Kidney (tissue), 14 donors: ENCODE measurements around the gene SAMD4A. TPM values are rescaled to one million over a fixed set of nuclear protein-coding genes. Genes with fewer than 3 reads are reported as not detected.

Experiments
- DNase-seq, 5 donors: peaks; one replicate each; pipeline ENCODE4 v3.0.0-alpha.2; 2013 to 2020
- FAIRE-seq: peaks from 2 replicates; lab custom pipeline; 2012; peaks lifted over from hg19 to GRCh38; lab: Jason Lieb, UNC
- H3K27ac ChIP-seq, 2 donors: one replicate each; pipeline ENCODE4 v1.7.0; 2013; ENCODE audit warnings: low read depth in 2 of 2, low read length in 2 of 2, inconsistent platforms in 1 of 2
- H3K27me3 ChIP-seq: one replicate; pipeline ENCODE4 v1.7.1; 2013; ENCODE audit warnings: low read length, inconsistent platforms; ENCODE audit not compliant: control insufficient read depth, insufficient read depth
- H3K36me3 ChIP-seq, 3 donors: one replicate each; pipeline versions ENCODE4 v1.7.0 to v1.7.1; 2013; ENCODE audit warnings: low read length in 3 of 3, control low read depth in 1 of 3, inconsistent platforms in 1 of 3; ENCODE audit not compliant: insufficient read depth in 3 of 3, control insufficient read depth in 2 of 3
- H3K4me1 ChIP-seq, 3 donors: one replicate each; pipeline versions ENCODE4 v1.7.0 to v1.7.1; 2013; ENCODE audit warnings: low read length in 3 of 3, inconsistent platforms in 1 of 3, low read depth in 1 of 3; ENCODE audit not compliant: control insufficient read depth in 2 of 3, insufficient read depth in 2 of 3
- H3K4me3 ChIP-seq, 3 donors: one replicate each; pipeline versions ENCODE4 v1.7.0 to v1.8.1; 2013; ENCODE audit warnings: low read length in 3 of 3, control low read depth in 1 of 3, inconsistent platforms in 1 of 3
- H3K9ac ChIP-seq, 3 donors: one replicate each; pipeline versions ENCODE4 v1.7.0 to v1.7.1; 2013; ENCODE audit warnings: low read length in 3 of 3, control low read depth in 1 of 3, inconsistent platforms in 1 of 3
- H3K9me3 ChIP-seq, 3 donors: one replicate each; pipeline versions ENCODE4 v1.7.0 to v1.7.1; 2013; ENCODE audit warnings: low read length in 3 of 3, control low read depth in 1 of 3, inconsistent platforms in 1 of 3; ENCODE audit not compliant: control insufficient read depth in 2 of 3, insufficient read depth in 1 of 3
- intact Hi-C: fragments of 100-400 bp; cut with DNase I; formaldehyde crosslinking; loops from one replicate; pipeline ENCODE4 v1.11.1; 2022
- polyA plus RNA-seq: library from polyadenylated mRNA; stranded (reverse); fragments of 350-450 nt; fragmentation: Illumina TruSeq; extraction: RNeasy Lipid Tissue Mini Kit (QIAGEN cat#74804); gene quantifications from one replicate; pipeline ENCODE4 v1.2.3, GENCODE V29; 2014; ENCODE audit warnings: low read depth, low replicate concordance; ENCODE audit not compliant: insufficient read depth
- total RNA-seq: library from RNA; stranded (reverse); fragmentation: NEBNext Ultra II Directional; extraction: Animal tissue kit (Norgen Biotek cat#: 25700); gene quantifications from one replicate; pipeline ENCODE4 v1.2.1, GENCODE V29; 2021
- TF ChIP-seq, protein P1 (sequence below): IDR thresholded peaks from 3 replicates; pipeline ENCODE4 v1.5.1; 2012; ENCODE audit warnings: mild to moderate bottlenecking, moderate library complexity, borderline replicate concordance; ENCODE audit not compliant: insufficient read depth; ENCODE audit errors: extremely low read depth
- donor health status: control.
- donor health status: control.
- donor health status: control.
- donor health status: control.
- donor health status: control.
- donor health status: DM: yes; HTN: yes; CAD: no.
- donor health status: Normal renal cell carcinoma (clear cell type).

SAMD4A gene
- total and polyA plus RNA-seq, 2 donors from 2014 or later: 7.4 to 46.5 TPM

DNA sequence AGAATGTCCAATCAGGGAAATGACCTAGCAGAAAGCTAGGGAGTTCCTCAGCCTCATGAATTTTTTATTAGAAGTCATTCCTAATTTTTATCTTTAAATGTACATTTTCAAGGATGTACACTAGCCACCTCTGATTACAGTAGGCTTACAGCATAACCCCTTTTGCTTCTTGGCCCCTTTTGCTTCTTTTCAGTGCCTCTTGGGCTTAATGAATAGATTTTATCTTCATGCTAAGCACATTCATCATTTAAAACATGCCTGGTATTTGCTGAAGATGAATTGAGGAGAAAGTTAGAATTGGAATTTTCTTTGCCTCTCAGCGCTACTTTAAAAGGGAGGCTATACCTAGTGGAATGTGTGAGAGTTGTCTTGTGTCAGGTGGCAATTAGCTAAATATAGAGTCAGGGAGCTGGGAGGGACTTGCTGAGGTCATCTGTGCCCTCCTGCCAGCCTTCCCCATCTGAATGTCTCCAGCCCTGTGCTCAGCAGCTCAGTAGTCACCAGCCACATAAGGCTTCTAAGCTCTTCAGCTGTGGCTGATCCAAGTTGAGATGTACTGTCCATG is 132.1 kb downstream of the SAMD4A start:
- TF ChIP-seq, protein P1, sequence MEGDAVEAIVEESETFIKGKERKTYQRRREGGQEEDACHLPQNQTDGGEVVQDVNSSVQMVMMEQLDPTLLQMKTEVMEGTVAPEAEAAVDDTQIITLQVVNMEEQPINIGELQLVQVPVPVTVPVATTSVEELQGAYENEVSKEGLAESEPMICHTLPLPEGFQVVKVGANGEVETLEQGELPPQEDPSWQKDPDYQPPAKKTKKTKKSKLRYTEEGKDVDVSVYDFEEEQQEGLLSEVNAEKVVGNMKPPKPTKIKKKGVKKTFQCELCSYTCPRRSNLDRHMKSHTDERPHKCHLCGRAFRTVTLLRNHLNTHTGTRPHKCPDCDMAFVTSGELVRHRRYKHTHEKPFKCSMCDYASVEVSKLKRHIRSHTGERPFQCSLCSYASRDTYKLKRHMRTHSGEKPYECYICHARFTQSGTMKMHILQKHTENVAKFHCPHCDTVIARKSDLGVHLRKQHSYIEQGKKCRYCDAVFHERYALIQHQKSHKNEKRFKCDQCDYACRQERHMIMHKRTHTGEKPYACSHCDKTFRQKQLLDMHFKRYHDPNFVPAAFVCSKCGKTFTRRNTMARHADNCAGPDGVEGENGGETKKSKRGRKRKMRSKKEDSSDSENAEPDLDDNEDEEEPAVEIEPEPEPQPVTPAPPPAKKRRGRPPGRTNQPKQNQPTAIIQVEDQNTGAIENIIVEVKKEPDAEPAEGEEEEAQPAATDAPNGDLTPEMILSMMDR: no peak
- no peak overlapping the region for H3K9ac ChIP-seq
- H3K4me3 ChIP-seq: no peak overlapping the region
- H3K4me1 ChIP-seq: peaks cover 0 to 14% (median 3%) of the 10 kb centered on the region in 3 donors
- intact Hi-C loops: loop anchor here (10.0 kb wide), 1 partner anchor 134 kb away; the partner anchor contains the start of gene SAMD4A
- H3K36me3 ChIP-seq: no peaks in the 10 kb centered on the region
- H3K27me3 ChIP-seq: no peaks in the 10 kb centered on the region
- FAIRE-seq (no peak), DNase-seq (peak in 1 of 5 donors; percentile 49)
- no peaks in the 10 kb centered on the region for H3K9me3 ChIP-seq
- H3K27ac ChIP-seq: peak overlapping the region in 1 of 2 donors; percentile 15

DNA sequence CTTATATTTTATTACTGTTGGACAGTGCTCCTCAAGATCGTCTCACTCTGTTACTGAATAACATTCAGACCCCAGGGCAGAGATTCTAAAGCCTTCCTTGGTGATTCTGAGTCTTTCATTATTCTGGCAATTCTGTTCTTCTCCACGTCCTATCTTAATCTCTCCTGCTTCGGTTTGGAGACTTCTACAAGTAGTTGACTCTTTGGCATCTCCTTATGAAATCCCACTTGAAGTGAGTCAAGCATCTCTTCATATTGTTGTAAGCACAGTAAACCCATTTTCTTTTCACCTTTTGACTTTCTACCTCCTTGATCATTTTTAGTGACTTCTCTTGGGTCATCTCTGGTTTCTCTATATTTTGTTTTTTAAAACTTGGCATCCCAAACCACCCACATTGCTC is 132.8 kb downstream of the SAMD4A start:
- Histone ChIP-seq H3K27ac (no peak overlapping the region), H3K4me3 (no peak overlapping the region), H3K36me3 (no peaks in the 10 kb centered on the region), H3K9ac (no peak overlapping the region), H3K4me1 (peaks cover 0 to 17% (median 3%) of the 10 kb centered on the region in 3 donors), H3K9me3 (no peaks in the 10 kb centered on the region), H3K27me3 (no peaks in the 10 kb centered on the region)
- intact Hi-C loops: loop anchor here (10.0 kb wide), 1 partner anchor 135 kb away; the partner anchor contains the start of gene SAMD4A
- no peak for FAIRE-seq
- no peak for DNase-seq
- TF ChIP-seq, protein P1: no peak

DNA sequence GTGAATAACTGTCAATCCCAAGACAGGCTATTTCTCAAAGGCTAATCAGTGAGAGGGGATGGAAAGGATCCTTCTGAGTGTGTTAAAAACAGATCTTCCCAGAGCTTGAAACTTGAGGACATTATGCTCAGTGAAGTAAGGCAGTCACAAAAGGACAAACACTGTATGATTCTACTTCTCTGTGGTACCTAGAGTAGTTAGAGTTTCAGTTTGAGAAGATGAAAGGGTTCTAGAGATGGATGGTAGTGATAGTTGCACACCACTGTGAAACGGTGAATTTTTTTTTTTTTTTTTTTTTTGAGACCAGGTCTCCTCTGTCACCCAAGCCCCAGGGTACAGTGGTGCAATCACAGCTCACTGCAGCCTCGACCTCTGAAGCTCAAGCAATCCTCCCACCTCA is 133.8 kb downstream of the SAMD4A start:
- no peak overlapping the region for H3K9ac ChIP-seq
- H3K36me3 ChIP-seq: no peaks in the 10 kb centered on the region
- no peak overlapping the region for H3K4me3 ChIP-seq
- no peaks in the 10 kb centered on the region for H3K9me3 ChIP-seq
- peaks cover 0 to 18% (median 3%) of the 10 kb centered on the region in 3 donors for H3K4me1 ChIP-seq
- TF ChIP-seq, protein P1: no peak
- intact Hi-C loops: no loop called here
- H3K27me3 ChIP-seq: no peaks in the 10 kb centered on the region
- DNase-seq (no peak), FAIRE-seq (no peak)
- H3K27ac ChIP-seq: no peak overlapping the region

DNA sequence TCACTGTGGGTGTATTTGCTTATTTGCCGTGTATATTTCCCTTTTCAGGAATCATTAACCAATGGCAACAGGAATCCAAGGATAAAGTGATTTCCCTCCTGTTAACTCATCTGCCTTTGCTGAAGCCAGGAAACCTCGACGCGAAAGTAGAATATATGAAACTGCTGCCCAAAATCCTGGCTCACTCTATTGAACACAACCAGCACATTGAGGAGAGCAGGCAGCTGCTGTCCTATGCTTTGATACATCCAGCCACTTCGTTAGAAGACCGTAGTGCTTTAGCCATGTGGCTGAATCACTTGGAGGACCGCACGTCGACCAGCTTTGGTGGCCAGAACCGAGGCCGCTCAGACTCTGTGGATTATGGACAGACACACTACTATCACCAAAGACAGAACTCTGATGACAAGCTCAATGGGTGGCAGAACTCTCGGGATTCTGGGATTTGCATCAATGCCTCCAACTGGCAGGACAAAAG is 135.1 kb downstream of the SAMD4A start:
- intact Hi-C loops: no loop called here
- Histone ChIP-seq H3K4me1 (peaks cover 0 to 16% (median 3%) of the 10 kb centered on the region in 3 donors), H3K9ac (no peak overlapping the region), H3K36me3 (no peaks in the 10 kb centered on the region), H3K4me3 (no peak overlapping the region), H3K9me3 (no peaks in the 10 kb centered on the region), H3K27me3 (no peaks in the 10 kb centered on the region), H3K27ac (no peak overlapping the region)
- FAIRE-seq: no peak
- TF ChIP-seq, protein P1: no peak
- no peak for DNase-seq
